Osteocyte (in vitro differentiated cells): ENCODE measurements around the gene KSR1. TPM values are rescaled to one million over a fixed set of nuclear protein-coding genes. Genes with fewer than 3 reads are reported as not detected.
"Not testable (repeated sequence)": the region's sequence is repeated elsewhere in the genome, so short reads cannot be mapped to it uniquely, and the experiment has no call there.

ENCODE experiments used
- DNase-seq: peaks from one replicate; pipeline ENCODE4 v3.0.0; 2021; ENCODE audit warnings: mixed read lengths; ENCODE audit not compliant: unreplicated experiment; ENCODE audit errors: extremely low spot score
- H3K27ac Mint-ChIP-seq: one replicate; pipeline ENCODE4 v1.8.0; 2021; ENCODE audit warnings: mild to moderate bottlenecking, mixed read lengths; ENCODE audit not compliant: unreplicated experiment
- H3K27me3 Mint-ChIP-seq: one replicate; pipeline ENCODE4 v1.8.0; 2021; ENCODE audit warnings: mixed read lengths; ENCODE audit not compliant: unreplicated experiment
- H3K36me3 Mint-ChIP-seq: one replicate; pipeline ENCODE4 v1.8.0; 2021; ENCODE audit warnings: mixed read lengths; ENCODE audit not compliant: unreplicated experiment
- H3K4me1 Mint-ChIP-seq: one replicate; pipeline ENCODE4 v1.8.0; 2021; ENCODE audit warnings: mixed read lengths; ENCODE audit not compliant: unreplicated experiment
- H3K4me3 Mint-ChIP-seq: one replicate; pipeline ENCODE4 v1.8.0; 2021; ENCODE audit warnings: mild to moderate bottlenecking, moderate library complexity, mixed read lengths; ENCODE audit not compliant: unreplicated experiment
- H3K9me3 Mint-ChIP-seq: one replicate; pipeline ENCODE4 v1.8.0; 2021; ENCODE audit warnings: mixed read lengths; ENCODE audit not compliant: unreplicated experiment
- total RNA-seq: library from RNA; stranded (reverse); gene quantifications from 2 replicates; pipeline ENCODE4 v1.2.1, GENCODE V29; 2021
- TF ChIP-seq, protein P1 (sequence below): fragments of 200-600 bp; sonication (generic); IDR thresholded peaks from 2 replicates; pipeline ENCODE4 v1.5.0; 2021; ENCODE audit warnings: antibody characterized with exemption, mild to moderate bottlenecking, moderate library complexity

KSR1 gene
- total RNA-seq, 1 donor from 2014 or later: 63.4 TPM

DNA sequence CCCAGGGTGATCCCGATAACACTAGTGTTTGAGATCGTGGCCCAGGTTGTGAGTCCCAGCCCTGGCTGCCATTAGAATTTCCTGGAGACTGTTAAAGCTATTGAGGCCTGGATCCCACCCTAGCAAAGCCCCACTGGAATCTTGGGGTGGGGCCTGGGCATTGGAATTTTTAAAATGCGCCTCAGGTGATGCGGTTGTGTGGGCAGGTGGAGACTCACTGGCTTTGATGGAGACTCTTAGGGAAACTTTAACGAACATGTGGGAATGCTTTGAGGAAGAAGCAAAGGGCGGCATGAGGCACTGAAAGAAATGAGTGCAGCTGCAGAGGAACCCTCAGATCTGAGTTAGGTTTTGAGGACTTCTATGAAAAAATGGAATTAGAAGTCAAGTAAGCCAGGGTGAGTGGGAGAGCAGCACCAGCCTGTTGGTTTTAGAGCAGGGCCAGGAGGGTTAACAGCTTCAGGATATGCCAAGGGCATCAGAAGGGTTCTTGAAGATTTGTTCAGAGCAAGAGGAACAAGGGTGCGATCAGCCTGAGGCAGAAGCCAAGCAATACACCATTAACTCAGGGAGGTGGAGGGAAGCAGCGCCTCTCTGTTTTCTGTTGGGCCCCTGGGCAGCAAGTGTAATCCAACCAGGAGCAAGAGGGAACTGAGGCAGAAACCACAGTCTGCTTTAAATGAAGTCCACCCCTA lies 42.5 kb downstream of the KSR1 start:
- Mint-ChIP-seq H3K9me3 (peaks cover 5% of the 10 kb centered on the region), H3K4me1 (peaks cover 52% of the 10 kb centered on the region), H3K27ac (peak overlapping the region; percentile 7), H3K27me3 (no peaks in the 10 kb centered on the region), H3K4me3 (no peak overlapping the region), H3K36me3 (no peaks in the 10 kb centered on the region)
- no peak for DNase-seq
- TF ChIP-seq, protein P1, sequence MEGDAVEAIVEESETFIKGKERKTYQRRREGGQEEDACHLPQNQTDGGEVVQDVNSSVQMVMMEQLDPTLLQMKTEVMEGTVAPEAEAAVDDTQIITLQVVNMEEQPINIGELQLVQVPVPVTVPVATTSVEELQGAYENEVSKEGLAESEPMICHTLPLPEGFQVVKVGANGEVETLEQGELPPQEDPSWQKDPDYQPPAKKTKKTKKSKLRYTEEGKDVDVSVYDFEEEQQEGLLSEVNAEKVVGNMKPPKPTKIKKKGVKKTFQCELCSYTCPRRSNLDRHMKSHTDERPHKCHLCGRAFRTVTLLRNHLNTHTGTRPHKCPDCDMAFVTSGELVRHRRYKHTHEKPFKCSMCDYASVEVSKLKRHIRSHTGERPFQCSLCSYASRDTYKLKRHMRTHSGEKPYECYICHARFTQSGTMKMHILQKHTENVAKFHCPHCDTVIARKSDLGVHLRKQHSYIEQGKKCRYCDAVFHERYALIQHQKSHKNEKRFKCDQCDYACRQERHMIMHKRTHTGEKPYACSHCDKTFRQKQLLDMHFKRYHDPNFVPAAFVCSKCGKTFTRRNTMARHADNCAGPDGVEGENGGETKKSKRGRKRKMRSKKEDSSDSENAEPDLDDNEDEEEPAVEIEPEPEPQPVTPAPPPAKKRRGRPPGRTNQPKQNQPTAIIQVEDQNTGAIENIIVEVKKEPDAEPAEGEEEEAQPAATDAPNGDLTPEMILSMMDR: no peak

DNA sequence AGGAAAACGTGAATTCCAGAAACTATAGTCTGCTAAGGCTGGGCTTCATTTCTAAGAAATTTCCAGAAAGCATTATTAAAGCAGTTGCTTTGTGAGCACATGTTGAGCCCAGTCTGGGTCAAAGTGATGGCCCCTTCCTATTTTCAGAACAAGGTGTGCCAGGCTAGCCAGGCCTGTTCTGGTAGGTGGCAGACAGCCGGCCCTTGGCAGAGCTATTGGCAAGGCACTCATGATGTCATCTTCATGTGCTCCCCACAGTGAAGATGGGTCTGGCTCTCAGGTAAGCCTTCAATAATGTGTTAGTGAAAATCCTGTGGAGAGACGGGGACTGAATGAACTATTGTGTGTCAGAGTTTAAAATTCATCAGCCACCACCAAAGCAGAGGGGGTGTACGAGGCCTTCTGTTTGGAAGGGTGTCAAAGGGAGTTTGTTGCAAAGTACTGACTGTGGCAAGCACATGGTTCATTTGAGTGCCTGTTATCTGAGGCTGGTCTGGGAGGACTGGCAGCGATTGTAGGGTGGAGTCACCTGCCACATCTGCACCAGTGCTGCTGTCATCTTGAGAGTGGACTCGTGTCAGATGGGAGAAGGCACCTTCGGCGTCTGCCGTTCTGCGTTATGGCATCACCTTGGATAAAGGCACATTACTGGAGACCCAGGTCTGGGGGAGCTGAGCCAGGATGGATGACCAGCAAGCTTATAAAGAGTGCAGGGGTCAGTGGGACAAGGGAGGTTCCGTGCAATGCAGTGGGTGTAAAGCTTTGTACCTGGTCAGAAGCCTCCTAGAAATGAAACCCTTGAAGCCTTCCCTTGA lies 43.4 kb downstream of the KSR1 start:
- no peaks in the 10 kb centered on the region for H3K27me3 Mint-ChIP-seq
- H3K27ac Mint-ChIP-seq: no peak overlapping the region
- no peak for DNase-seq
- H3K4me3 Mint-ChIP-seq: no peak overlapping the region
- H3K4me1 Mint-ChIP-seq: peaks cover 51% of the 10 kb centered on the region
- TF ChIP-seq, protein P1: no peak
- H3K9me3 Mint-ChIP-seq: peaks cover 5% of the 10 kb centered on the region
- no peaks in the 10 kb centered on the region for H3K36me3 Mint-ChIP-seq

DNA sequence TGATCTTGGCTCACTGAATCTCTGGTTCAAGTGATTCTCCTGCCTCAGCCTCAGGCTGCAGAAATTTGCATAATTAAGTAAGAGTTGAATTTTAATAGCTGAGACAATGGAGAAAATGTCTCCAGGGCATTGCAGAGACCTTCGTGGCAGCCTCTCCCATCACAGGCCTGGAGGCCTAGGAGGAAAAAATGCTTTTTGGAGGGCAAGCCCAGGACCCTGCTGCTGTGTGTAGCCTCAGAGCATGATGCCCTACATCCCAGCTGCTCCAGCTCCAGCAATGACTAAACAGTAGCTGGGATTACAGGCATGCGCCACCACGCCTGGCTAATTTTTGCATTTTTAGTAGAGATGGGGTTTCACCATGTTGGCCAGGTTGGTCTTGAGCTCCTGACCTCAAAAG lies 45.1 kb downstream of the KSR1 start:
- H3K27ac Mint-ChIP-seq, H3K4me3 Mint-ChIP-seq, H3K36me3 Mint-ChIP-seq, H3K9me3 Mint-ChIP-seq, H3K27me3 Mint-ChIP-seq, DNase-seq: not testable (repeated sequence)
- peaks cover 47% of the 10 kb centered on the region for H3K4me1 Mint-ChIP-seq

DNA sequence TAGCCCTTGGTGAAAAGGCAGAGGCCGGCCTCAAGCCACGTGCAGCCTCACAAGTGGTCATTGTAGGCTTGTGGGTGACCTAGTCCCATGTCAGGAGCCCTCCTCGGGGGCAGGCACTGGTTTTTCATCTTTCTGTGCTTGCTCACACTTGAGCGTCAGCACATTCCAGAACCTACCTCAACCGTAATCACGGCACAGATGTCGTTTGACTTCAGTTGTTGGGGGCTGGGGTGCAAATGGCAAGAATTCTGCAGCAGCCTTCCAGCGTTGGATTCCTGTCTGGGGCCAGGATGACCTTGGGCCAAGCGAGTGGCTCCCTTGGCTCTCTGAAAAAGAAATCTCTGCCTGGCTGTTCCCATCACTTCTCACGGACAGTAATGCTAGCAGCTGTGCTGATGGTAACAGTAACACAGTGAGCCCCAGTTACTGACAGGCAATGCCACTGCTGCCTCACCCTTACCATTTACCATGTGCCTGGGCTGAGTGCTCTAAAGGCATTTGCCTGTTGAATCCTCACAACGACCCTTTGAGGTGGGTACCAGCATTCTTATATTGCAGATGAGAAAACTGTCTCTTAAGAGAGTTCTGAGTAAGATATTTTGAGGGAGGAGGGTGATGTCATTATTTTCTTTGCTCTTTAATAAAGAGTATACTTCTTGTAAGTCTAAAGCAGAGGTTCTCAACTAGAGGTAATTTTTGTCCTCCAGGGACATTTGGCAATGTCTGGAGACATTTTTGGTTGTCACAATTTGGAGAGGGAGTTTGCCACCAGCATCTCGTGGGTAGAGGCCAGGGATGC lies 46.5 kb downstream of the KSR1 start:
- Mint-ChIP-seq H3K9me3 (peaks cover 5% of the 10 kb centered on the region), H3K27me3 (no peaks in the 10 kb centered on the region), H3K4me3 (no peak overlapping the region)

GRCh38 chr17:27503611-27504010 lies 47.4 kb downstream of the KSR1 start:
- Mint-ChIP-seq H3K4me3 (no peak overlapping the region), H3K4me1 (peaks cover 55% of the 10 kb centered on the region), H3K27ac (peak overlapping the region; percentile 4), H3K36me3 (peaks cover 4% of the 10 kb centered on the region), H3K9me3 (peaks cover 5% of the 10 kb centered on the region), H3K27me3 (no peaks in the 10 kb centered on the region)
- TF ChIP-seq, protein P1: no peak
- no peak for DNase-seq

More for the DNA sequence above, 46.5 kb downstream of the KSR1 start:
- H3K27ac Mint-ChIP-seq: peak overlapping the region; percentile 87
- peaks cover 50% of the 10 kb centered on the region for H3K4me1 Mint-ChIP-seq
- TF ChIP-seq, protein P1: no peak
- peaks cover 4% of the 10 kb centered on the region for H3K36me3 Mint-ChIP-seq
- no peak for DNase-seq
